Germinal center (tissue), 1 donor: ENCODE data around the gene MGAT5B.
"Not testable (repeated sequence)": the region's sequence is repeated elsewhere in the genome, so short reads cannot be mapped to it uniquely, and the experiment has no call there.

Experiments used
- DNase-seq: peaks from one replicate; pipeline ENCODE4 v3.0.0; 2012; ENCODE audit warnings: mixed read lengths, low spot score

Gene MGAT5B

GRCh38 chr17:76847031-76847430 lies 21.2 kb upstream of the MGAT5B start:
- DNase-seq, result no peak

- no peak for DNase-seq
These were observed 19.5 kb upstream of the MGAT5B start for GRCh38 chr17:76848670-76849069.

DNA sequence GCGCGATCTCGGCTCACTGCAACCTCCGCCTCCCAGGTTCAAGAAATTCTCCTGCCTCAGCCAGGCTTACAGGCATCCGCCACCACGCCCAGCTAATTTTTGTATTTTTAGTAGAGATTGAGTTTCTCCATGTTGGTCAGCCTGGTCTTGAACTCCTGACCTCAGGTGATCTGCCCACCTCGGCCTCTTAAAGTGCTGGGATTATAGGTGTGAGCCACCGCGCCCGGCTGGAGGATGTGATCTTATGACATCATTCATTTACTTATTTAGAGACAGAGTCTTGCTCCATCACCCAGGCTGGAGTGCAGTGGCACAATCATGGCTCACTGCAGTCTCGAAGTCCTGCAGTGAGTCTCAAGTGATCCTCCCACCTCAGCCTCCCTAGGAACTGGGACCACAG lies 19.0 kb upstream of the MGAT5B start:
- DNase-seq, result not testable (repeated sequence)

GRCh38 chr17:76852843-76853242 lies 15.4 kb upstream of the MGAT5B start:
- DNase-seq, result no peak

DNA sequence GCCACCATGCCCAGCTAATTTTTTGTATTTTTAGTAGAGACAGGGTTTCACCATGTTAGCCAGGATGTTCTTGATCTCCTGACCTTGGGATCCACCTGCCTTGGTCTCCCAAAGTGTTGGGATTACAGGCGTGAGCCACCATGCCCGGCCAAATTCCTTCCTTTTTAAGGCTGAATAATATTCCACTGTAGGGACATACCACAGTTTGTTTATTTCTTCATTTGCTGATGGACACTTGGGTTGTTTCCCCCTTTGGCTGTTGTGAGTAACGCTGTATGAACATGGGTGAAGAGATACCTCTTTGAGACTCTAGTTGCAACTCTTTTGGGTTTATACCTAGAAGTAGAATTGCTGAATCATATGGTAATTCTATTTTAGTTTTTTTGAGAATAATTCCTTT lies 13.1 kb upstream of the MGAT5B start:
- no peak for DNase-seq

- DNase-seq, result no peak
These were observed 6.1 kb upstream of the MGAT5B start for GRCh38 chr17:76862079-76862478.

GRCh38 chr17:76862494-76862893 lies 5.7 kb upstream of the MGAT5B start:
- DNase-seq, result no peak

DNA sequence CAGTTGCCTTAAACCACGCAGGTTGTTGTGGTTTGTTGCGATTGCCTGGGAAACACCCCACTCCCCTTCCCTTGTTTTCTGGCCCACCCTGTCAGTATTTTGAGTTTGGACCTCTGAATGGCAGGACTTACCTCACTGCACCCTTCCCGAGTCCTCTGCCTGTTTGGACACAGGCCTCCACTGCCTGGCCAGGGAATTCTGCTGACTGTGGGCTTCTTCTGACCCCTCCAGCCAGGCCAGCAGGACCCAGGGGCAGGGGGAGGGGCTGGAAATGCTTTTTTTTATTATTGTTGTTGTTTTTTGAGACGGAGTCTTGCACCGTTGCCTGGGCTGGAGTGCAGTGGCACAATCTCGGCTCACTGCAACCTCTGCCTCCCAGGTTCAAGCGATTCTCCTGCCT lies 4.2 kb upstream of the MGAT5B start:
- DNase-seq, result no peak

- no peak for DNase-seq
These were observed 3.0 kb upstream of the MGAT5B start for GRCh38 chr17:76865174-76865573.

GRCh38 chr17:76866203-76866602 lies 2.0 kb upstream of the MGAT5B start:
- DNase-seq, result no peak

DNA sequence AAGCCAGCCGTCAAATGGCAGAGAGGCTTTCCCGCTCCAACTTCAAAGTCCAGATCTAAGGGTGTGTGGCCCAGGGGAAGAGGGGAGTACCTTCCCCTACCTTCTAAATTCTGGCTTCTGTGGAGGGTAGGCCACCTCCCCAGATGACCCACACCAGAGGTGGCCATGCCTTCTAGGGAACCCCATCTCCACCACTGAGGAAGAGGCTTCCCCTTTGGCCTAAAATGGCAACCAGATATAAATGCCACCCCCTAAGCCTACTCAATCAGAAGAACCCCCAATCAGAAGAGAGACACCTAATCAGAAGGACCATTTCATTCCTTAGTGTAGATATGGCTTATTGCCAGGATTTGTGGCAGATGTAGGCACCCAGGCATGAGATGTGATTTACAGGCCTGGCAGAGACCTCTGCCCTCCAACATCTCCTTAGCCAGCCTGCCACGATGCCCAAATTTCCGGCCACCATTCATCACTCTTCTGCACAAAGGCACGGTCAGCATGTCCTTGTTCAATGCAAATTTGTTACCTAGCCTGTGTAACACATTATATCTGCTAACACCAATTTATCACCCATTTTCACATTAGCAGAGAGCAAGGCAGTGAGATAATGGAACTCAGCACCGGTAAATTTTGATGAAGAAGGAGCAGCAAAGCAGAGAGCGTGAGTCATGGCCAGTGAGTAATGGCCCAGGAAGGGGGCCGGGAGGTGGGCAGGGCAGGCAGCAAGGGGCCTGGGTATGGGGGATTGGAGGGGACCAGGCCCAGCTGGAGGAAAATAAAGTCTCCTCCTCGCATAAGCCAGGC lies 1.2 kb upstream of the MGAT5B start:
- DNase-seq, result no peak

DNA sequence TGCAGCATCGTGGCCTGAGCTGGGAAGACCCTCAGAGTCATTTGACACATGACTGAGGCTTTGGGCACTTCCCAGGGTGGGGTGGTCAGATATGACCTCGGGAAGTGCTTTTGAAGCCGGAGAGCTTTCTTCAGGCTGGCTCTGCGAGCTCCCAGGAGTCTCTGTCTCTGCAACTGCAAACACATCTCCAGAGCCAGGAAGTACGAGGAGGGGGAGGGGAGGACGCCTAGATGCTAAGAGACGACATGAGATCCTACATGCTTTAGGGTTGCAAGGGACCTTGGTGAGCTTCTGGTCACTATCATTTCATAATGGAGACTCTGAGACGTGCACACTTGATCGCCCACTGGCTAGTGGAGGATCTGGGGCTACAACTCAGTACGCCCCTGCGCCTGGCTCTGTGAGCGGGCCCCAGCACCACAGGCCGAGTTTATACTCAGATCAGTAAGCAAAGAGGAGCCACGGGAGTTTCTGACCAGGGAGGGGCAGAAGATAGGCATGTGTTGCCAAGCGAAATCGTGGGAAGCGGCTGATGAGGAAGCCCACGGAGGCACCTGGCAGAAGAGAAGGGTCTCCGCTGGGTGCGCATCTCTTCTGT lies 527 bp upstream of the MGAT5B start:
- DNase-seq, result no peak

DNA sequence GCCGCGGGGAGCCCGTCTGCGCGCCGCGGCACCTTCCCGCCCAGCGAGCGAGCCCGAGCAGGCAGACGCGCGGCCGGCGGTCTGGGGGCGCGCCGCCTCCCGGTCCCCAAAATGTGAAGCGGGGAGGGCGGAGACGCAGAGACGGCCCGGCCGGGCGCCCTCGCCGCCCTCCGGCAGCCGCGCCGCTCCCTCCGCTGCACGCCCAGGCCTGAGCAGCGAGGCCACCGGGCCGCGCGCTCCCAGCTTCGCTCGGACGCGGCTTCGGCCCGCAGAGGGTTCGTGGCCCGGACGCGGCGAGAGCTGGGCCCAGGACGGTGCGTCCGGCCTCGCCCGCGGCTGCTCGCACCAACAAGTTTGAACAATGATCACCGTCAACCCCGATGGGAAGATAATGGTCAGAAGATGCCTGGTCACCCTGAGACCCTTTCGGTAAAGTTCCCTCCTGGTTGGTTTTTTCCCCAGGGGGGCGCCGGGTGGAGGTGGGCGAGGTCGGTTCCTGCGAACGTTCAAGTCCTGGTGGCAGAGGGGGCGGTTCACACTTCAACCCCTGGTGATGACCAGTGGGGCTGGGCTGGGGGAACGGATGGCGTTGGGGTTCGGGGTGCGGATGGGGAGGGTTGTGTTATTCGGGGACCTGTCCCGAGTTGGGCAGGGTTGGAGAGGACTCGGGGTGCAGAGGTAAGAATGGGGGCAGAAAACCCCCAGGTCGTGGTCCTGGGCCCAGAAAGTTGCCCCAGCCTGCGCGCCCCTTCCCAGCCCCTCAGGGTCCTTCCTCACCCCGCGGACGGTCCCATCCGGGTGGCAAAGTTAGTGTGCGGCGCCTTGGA lies 678 bp downstream of the MGAT5B start:
- no peak for DNase-seq

DNA sequence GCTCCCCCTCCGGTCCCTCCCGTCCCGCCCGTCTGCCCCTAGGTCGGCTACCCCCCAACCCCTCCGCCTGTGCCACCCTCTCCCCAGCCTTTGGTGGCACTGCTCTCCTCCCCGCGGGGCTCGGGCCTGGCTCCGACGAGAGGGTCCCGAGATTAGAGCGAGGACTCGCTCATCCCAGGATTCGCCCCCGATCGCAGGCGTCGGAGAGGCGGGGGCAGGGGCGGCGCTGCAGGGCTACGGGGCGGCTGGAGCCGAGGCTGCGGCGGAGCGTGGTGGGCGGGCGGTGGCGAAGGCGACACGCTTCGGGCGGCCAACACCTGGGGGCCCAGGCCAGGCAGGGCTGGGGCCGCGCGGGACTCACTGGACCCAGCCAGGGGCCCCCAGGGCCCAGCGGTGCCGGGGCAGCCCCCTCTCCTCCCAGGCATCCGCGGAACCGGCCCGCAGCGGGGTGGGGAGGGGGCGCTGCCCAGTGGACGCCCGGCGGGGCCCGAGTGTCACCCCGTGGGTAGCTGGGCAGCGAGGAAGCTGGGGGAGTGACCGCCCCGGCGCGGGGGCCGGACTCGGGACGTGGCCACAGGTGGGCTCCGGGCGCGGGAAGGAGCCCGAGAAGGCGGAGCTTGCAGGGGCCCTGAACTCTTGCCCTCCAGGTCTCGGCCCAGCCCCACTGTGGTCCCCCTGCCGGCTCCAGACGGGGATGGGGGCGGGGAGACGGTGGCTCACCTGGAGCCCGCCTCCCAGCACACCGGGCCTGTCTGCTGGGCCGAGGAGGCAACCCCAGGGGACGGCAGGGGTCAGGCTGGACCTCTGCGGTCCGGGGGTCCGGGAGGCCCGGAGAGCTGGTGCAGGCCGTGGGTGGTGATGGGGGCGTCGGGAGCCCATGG lies 1.5 kb downstream of the MGAT5B start:
- DNase-seq, result no peak

DNA sequence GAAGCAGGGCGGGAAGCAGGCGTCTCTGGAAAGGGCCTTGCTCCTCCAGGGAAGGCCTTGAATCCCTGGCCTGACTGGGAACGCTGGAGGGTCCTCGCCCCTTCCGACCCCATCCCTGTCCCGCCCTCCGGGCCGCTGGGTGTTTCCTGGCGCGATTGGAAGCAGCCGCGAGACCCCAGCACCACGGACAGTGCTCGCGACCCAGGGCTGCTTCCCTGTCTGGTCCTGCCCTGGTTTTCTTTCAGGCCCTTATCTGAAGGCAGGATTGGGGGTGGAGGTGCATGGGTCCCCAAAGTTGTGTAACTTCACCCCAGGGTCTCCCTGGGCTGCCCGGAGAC lies 2.1 kb downstream of the MGAT5B start:
- no peak for DNase-seq

GRCh38 chr17:76871668-76872067 lies 3.5 kb downstream of the MGAT5B start:
- DNase-seq, result no peak

- no peak for DNase-seq
These were observed 4.1 kb downstream of the MGAT5B start for GRCh38 chr17:76872221-76872873.

DNA sequence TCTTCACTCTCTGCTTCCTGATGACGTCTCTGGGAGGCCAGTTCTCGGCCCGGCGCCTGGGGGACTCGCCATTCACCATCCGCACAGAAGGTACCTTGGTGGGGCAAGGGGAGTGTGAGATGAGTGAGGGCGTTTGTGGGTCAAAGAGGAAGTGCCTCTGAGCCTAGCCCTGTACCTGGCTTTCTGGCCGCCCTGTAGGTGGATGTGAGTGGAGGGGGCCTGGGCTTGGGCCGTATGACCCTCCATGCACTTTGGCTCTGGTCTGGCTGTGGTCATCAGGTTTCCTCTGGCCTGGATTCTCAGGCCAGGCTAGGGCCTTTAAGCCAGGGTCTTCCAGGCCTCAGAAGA lies 4.6 kb downstream of the MGAT5B start:
- DNase-seq, result no peak

DNA sequence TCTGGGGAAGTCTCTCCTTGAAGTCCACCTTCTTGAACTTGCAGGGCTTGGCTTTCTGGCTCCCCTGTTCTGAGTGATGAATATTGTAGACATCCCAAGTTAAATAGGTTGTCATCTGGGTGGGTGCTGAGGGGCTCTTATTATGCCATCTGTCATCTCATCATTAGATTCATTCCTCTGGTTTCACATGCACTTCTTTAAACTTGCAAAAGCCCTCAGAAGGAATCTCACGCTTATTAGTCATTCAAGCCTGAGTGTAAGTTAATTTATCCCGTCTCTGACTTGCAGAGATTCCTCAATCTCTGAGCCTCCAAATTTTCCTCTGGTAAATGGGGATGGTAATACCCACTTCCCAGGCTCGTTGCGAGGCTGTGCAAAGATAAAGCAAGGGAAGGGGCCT lies 5.7 kb downstream of the MGAT5B start:
- DNase-seq, result no peak

GRCh38 chr17:76877437-76877836 lies 9.2 kb downstream of the MGAT5B start:
- DNase-seq, result no peak

- no peak for DNase-seq
These were observed 10.4 kb downstream of the MGAT5B start for GRCh38 chr17:76878568-76878967.

GRCh38 chr17:76879254-76879653 lies 11.1 kb downstream of the MGAT5B start:
- DNase-seq, result no peak
